ENCODE results near the gene FBH1. TPM values are rescaled to one million over a fixed set of nuclear protein-coding genes. Genes with fewer than 3 reads are reported as not detected.
"Not testable (repeated sequence)": the region's sequence is repeated elsewhere in the genome, so short reads cannot be mapped to it uniquely, and the experiment has no call there.

The FBH1 gene
- total RNA-seq, 1 donor from 2014 or later = 83.0 TPM

DNA sequence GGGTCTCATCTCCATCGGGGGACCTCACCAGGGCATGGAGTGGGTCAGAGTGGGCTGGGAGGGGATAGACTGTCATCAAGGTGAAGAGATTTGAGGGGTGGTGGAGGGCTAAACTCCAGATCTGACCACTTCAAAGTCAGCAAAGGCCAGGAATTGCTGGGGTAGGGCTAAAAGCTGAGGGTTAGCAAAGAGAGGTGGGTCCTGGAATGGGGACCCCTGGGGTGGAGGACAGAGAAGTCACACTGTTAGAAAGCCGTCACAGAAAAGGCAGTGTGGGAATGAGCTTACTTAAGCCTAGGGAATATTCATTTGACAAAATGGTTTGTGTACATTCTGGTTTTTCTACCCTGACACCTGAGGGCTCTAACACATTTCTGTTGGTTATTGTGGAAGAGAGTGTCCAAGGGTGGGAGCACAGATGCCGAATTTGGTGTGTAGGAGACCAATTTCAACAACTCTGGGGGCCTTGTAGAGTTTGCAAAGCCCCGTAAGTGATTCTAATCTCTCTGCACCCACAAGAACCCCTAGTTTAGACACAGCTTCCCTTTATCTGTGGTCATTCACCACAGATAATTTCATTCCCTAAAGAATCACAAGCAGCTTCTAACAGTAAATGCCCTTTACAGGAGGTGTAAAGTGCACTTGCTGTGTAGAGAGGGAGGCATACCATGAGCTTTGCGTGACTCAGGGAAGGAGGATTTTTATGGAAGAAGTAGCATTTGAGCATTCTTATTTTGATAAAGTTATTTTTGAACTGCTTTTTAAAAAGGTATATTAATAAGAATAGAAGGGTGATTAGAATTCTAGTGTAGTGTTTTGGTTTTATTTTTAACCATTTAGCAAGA lies 6.4 kb downstream of the FBH1 start:
- ATAC-seq (ENCODE audit: poor library complexity) = peak; percentile 3
- no peak for DNase-seq
- intact Hi-C loops (cut with DNase I) = no loop called here

GRCh38 chr10:5897053-5897340 lies 7.0 kb downstream of the FBH1 start:
- intact Hi-C loops (cut with DNase I) = no loop called here
- ATAC-seq (ENCODE audit: poor library complexity) (no peak), DNase-seq (no peak)

GRCh38 chr10:5897504-5897903 lies 7.5 kb downstream of the FBH1 start:
- no peak for DNase-seq
- intact Hi-C loops (cut with DNase I) = no loop called here
- no peak for ATAC-seq (ENCODE audit: poor library complexity)

DNA sequence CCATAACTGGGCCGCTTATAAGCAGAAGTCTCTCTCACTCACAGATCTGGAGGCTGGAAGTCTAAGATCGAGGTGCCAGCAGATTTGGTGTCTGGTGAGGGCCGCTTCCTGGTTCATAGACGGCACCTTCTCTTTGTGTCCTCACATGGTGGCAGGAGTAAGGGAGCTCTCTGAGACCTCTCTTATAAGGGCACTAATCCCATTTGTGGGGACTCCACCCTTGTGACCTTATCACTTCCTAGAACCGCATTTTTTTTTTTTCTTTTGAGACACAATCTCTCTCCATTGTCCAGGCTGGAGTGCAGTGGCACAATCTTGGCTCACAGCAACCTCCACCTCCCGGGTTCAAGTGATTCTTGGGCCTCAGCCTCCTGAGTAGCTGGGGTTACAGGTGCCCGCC lies 8.1 kb downstream of the FBH1 start:
- intact Hi-C loops (cut with DNase I) = no loop called here
- no peak for DNase-seq
- no peak for ATAC-seq (ENCODE audit: poor library complexity)

- ATAC-seq (ENCODE audit: poor library complexity) (no peak), DNase-seq (no peak)
- intact Hi-C loops (cut with DNase I) = no loop called here
These were observed 10.2 kb downstream of the FBH1 start for GRCh38 chr10:5900247-5900646.

DNA sequence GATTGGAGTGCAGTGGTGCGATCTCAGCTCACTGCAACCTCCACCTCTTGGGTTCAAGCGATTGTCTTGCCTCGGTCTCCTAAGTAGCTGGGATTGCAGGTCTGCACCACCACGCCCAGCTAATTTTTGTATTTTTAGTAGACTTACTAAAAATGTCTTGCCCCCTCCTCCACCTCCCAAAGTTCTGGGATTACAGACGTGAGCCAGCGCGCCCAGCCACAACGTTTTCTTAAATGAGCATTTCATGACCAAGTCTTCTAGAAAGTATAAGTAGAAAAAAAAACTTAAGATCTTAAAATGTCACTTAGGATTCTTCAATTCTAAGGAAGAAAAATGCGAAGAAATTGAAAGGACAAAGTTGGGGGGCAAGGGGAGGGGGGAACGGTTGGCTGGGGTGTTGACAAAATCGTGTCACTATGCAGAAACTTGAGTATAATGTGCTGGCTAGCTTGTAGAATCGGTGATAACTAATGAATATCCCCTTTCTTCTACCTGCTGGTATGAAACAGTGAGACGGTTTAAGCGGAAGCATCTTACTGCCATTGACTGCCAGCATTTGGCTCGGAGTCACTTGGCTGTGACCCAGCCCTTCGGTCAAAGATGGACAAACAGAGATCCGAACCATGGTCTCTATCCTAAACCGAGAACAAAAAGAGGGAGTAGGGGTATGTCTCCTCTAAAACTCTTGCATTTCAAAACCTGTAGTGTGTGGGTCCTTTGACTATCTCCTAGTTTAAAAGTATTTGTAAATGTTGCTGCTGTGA lies 12.7 kb downstream of the FBH1 start:
- intact Hi-C loops (cut with DNase I) = no loop called here
- ATAC-seq (ENCODE audit: poor library complexity) (peak; percentile 41), DNase-seq (peak; percentile 60)

DNA sequence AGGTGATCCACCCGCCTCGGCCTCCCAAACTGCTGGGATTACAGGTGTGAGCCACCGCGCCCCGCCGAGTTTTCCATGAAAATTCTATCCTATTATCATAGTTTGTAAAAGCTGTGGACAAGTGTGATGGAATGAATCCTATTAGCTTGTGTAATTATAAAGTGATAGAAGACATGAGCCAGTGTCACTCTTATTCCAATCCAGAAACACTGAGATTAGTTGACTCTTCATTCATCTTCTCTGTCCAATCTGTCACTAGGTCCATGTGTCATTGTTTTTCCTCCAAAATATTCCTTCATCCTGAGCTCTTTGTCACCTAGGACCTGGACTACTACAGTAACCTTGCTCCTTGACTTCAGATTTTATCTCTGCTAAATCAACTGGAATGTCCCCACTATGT lies 13.5 kb downstream of the FBH1 start:
- DNase-seq (no peak), ATAC-seq (ENCODE audit: poor library complexity) (peak; percentile 19)
- intact Hi-C loops (cut with DNase I) = no loop called here

DNA sequence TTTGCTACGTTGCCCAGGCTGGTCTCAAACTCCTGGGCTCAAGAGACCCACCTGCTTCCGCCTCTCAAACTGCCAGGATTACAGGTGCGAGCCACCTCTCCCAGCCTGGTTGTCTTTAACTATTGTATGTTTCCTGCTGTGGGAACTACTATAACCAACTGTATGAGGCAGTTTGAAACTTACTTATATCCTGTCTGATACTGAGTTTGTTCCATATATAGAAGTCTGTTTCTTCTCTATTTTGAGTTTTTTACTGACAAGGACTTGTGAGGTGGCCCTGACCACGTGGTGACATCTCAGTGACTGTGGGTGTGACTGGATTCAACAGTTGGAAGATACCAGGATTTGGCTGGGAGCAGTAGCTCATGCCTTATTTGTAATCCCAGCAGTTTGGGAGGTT lies 14.2 kb downstream of the FBH1 start:
- intact Hi-C loops (cut with DNase I) = no loop called here
- ATAC-seq (ENCODE audit: poor library complexity) (peak; percentile 75), DNase-seq (no peak)

GRCh38 chr10:5905854-5906507 lies 15.9 kb downstream of the FBH1 start:
- intact Hi-C loops (cut with DNase I) = no loop called here
- peak; percentile 73 for ATAC-seq (ENCODE audit: poor library complexity)
- DNase-seq = peak; percentile 63

DNA sequence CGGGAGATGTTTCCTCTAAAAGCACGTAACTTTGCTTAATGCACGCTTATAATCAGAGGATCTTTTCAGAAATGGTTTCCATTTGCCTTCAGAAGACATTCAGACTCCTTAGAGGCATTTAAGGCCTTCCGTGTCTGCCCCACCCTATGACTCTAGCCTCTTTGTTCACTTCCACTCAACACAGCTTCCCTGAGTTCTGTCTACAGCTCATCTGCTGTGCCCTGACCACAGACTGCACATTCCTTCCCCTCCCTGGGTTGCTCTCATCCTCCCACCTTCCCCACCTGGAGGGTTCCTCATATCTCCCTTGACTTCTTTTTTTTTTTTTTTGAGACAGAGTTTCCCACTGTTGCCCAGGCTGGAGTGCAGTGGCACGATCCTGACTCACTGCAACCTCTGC lies 16.6 kb downstream of the FBH1 start:
- ATAC-seq (ENCODE audit: poor library complexity) (no peak), DNase-seq (no peak)
- intact Hi-C loops (cut with DNase I) = no loop called here

GRCh38 chr10:5908676-5909075 lies 18.6 kb downstream of the FBH1 start:
- intact Hi-C loops (cut with DNase I); ATAC-seq (ENCODE audit: poor library complexity); DNase-seq: not testable (repeated sequence)

DNA sequence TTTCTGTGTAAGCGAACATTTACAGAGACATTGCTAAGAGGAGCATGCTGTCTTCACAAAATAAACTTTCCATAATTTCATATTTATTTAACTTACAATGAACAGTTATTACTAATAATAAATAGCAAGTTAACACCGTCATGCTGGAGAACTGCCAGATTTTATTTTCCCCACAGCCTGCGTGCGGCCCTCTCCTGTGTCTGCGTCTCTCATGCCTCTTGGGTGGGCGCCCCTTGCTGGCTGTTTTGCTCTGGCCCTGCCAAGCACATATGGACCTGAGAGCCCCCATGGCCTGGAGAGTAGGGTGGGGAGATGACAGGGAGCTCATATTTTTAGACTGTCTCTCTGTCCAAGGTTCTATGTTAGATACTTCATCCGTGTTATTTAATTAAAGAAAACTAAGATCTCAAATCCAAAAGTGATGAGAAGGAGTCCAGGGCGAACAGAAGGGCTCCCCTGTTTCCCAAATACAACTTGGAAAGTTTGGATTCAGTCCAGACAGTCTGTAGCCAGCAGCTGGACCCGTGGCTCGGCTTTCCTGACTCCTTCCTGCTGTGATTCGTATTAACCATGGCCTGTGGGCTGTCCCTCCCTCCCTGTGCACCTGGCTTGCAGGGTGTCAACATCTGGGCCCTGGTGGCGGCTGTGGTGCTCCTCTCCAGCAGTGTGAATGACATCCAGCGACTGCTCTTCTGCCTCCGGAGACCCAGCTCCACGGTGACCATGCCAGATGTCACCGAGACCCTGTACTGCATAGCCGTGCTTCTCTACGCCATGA lies 20.5 kb downstream of the FBH1 start:
- intact Hi-C loops (cut with DNase I) = no loop called here
- DNase-seq (no peak), ATAC-seq (ENCODE audit: poor library complexity) (peak; percentile 21)

DNA sequence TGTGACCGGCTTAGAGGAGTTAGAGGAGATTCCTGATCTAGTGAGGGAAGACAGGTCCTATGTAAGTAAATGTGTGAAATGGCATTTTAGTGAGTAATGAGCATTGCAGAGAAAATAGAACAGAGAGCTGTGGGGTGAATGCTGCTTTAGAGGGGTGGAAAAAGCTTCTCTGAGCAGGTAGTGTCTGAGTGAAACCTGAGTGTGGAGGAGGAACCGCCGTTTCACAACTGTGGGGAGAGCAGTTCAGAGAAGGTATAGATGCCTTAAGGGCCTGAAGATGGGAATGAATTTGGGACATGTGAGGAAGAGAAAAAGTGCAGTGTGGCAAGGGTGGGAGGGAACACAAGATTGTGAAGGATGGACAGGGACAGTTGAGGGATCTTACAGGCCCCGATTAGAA lies 21.6 kb downstream of the FBH1 start:
- DNase-seq (no peak), ATAC-seq (ENCODE audit: poor library complexity) (no peak)
- intact Hi-C loops (cut with DNase I) = no loop called here

- intact Hi-C loops (cut with DNase I) = no loop called here
- DNase-seq (no peak), ATAC-seq (ENCODE audit: poor library complexity) (no peak)
These were observed 23.7 kb downstream of the FBH1 start for GRCh38 chr10:5913736-5914135.

GRCh38 chr10:5915451-5915850 lies 25.4 kb downstream of the FBH1 start:
- no peak for ATAC-seq (ENCODE audit: poor library complexity)
- DNase-seq = no peak
- intact Hi-C loops (cut with DNase I) = no loop called here

DNA sequence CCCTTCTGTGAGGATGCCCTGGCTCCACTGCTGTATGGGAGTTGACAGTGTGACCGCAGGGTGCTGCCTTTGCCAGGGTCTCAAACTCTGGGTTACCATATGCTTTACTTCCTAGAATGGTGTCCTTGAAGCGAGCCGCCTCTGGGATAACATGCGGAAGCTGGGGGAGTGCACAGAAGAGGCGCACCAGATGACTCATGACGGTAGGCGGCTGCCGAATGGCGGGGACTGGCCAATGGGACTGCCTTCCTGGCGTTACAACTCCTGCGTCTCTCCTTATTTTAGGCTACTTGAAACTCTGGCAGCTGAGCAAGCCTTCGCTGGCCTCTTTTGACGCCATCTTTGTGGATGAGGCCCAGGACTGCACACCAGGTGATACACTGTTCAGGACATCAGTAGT lies 27.3 kb downstream of the FBH1 start:
- intact Hi-C loops (cut with DNase I) = no loop called here
- DNase-seq (no peak), ATAC-seq (ENCODE audit: poor library complexity) (no peak)

- intact Hi-C loops (cut with DNase I) = no loop called here
These were observed 28.7 kb downstream of the FBH1 start for GRCh38 chr10:5918763-5919162.

GRCh38 chr10:5919568-5919967 lies 29.5 kb downstream of the FBH1 start:
- ATAC-seq (ENCODE audit: poor library complexity) = no peak
- intact Hi-C loops (cut with DNase I) = no loop called here
- no peak for DNase-seq

More at GRCh38 chr10:5918763-5919162, 28.7 kb downstream of the FBH1 start:
- ATAC-seq (ENCODE audit: poor library complexity) (no peak), DNase-seq (no peak)

GRCh38 chr10:5921746-5922145 lies 31.7 kb downstream of the FBH1 start:
- intact Hi-C loops (cut with DNase I) = no loop called here
- DNase-seq (no peak), ATAC-seq (ENCODE audit: poor library complexity) (no peak)

All from Right ventricle myocardium superior (tissue), 1 donor.